ENCODE data around the gene ATG16L2.

GRCh38 chr11:72798361-72798760 lies 15.8 kb upstream of the ATG16L2 start:
- TF ChIP-seq CTCF (conservative IDR thresholded peaks at IDR 0.05; ENCODE audit: low read depth, low read length) (no peak), CHD1 (IDR thresholded peaks at IDR 0.05; ENCODE audit: low read depth, low read length) (no peak), MXI1 (IDR thresholded peaks at IDR 0.05; ENCODE audit: borderline replicate concordance, low read depth, low read length) (no peak), NFE2L2 (IDR thresholded peaks at IDR 0.05; ENCODE audit: low read depth, low read length) (no peak), ELK1 (IDR thresholded peaks at IDR 0.05; ENCODE audit: borderline replicate concordance, low read depth, low read length) (no peak), POLR2A (IDR thresholded peaks at IDR 0.05; ENCODE audit: low read depth, low read length) (no peak), RFX5 (IDR thresholded peaks at IDR 0.05; ENCODE audit: low read depth, low read length) (no peak), MAZ (IDR thresholded peaks at IDR 0.05; ENCODE audit: borderline replicate concordance, low read depth, low read length) (no peak), SMC3 (IDR thresholded peaks at IDR 0.05; ENCODE audit: low read depth, low read length) (no peak), MAFK (IDR thresholded peaks at IDR 0.05; ENCODE audit: low read depth, low read length) (no peak), USF2 (IDR thresholded peaks at IDR 0.05; ENCODE audit: low read depth, low read length) (no peak), CEBPB (IDR thresholded peaks at IDR 0.05; ENCODE audit: low read depth, low read length) (no peak), FOS (IDR thresholded peaks at IDR 0.05; ENCODE audit: low read depth, low read length) (no peak)

Measured in IMR-90 (cell line).